NCI-H526 treated with DMSO at 0.1 percent for 48 hours (cell line): Measurements from ENCODE around the gene SMIM33.
"Not testable (repeated sequence)": the region's sequence is repeated elsewhere in the genome, so short reads cannot be mapped to it uniquely, and the experiment has no call there.

Experiments used
- DNase-seq: peaks from one replicate; lab custom pipeline; 2025; lab: John Stamatoyannopoulos, UW

SMIM33 gene

GRCh38 chr5:139470821-139471300, at the start of gene SMIM33:
SMIM33 (plus strand) TSS chr5:139471004; CDS start chr5:139471122, 118 bp downstream.
- no peak for DNase-seq

- peak; percentile 66 for DNase-seq
Observed at GRCh38 chr5:139422307-139422893, 48.4 kb upstream of the SMIM33 start.

GRCh38 chr5:139425497-139425896, 45.3 kb upstream of the SMIM33 start:
- DNase-seq: no peak

GRCh38 chr5:139426203-139426885, 44.5 kb upstream of the SMIM33 start:
- no peak for DNase-seq

- DNase-seq: no peak
Observed at GRCh38 chr5:139430015-139430414, 40.8 kb upstream of the SMIM33 start.

GRCh38 chr5:139431706-139432105, 39.1 kb upstream of the SMIM33 start:
- peak; percentile 54 for DNase-seq

- no peak for DNase-seq
Observed at GRCh38 chr5:139435676-139436075, 35.1 kb upstream of the SMIM33 start.

GRCh38 chr5:139438707-139439012, 32.1 kb upstream of the SMIM33 start:
- DNase-seq: no peak

- peak; percentile 94 for DNase-seq
Observed at GRCh38 chr5:139439013-139439903, 31.5 kb upstream of the SMIM33 start, which contains the start of gene DNAJC18. DNAJC18 (minus strand) TSS chr5:139439525; CDS start chr5:139439445, 80 bp downstream.

- not testable (repeated sequence) for DNase-seq
Observed at GRCh38 chr5:139440416-139440815, 30.4 kb upstream of the SMIM33 start.

GRCh38 chr5:139443831-139444453, 26.9 kb upstream of the SMIM33 start:
- DNase-seq: no peak

GRCh38 chr5:139445325-139446170, 25.3 kb upstream of the SMIM33 start:
- no peak for DNase-seq

- DNase-seq: no peak
Observed at GRCh38 chr5:139446956-139447779, 23.6 kb upstream of the SMIM33 start.

GRCh38 chr5:139451176-139451575, 19.6 kb upstream of the SMIM33 start:
- no peak for DNase-seq

- no peak for DNase-seq
Observed at GRCh38 chr5:139451878-139452660, 18.7 kb upstream of the SMIM33 start.

- DNase-seq: no peak
Observed at GRCh38 chr5:139453683-139454567, 16.9 kb upstream of the SMIM33 start.

GRCh38 chr5:139454568-139455290, 16.1 kb upstream of the SMIM33 start:
- no peak for DNase-seq

- no peak for DNase-seq
Observed at GRCh38 chr5:139456776-139457175, 14.0 kb upstream of the SMIM33 start.
